ENCODE measurements around the gene PTGR3.

DNA sequence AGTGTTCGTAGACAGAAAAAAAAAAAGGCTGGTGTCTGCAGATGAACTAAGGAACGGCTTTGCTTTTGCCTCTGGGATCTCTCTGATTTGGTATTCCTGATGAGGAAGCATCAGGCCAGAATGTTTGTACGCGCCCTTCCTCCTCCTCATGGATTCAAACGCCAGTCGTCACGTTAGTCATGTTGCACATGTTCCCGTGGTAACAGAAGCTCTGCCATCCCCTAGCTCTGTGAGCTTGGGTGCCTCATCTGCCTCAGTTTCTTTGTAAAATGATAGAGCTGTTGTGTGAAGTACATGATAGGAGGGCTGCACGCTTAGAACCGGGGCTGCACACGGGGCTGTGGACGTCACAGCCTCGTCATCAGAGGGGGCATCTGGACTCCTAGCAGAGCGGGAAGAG, 48.7 kb upstream of the PTGR3 start:
- TF ChIP-seq, protein P1, sequence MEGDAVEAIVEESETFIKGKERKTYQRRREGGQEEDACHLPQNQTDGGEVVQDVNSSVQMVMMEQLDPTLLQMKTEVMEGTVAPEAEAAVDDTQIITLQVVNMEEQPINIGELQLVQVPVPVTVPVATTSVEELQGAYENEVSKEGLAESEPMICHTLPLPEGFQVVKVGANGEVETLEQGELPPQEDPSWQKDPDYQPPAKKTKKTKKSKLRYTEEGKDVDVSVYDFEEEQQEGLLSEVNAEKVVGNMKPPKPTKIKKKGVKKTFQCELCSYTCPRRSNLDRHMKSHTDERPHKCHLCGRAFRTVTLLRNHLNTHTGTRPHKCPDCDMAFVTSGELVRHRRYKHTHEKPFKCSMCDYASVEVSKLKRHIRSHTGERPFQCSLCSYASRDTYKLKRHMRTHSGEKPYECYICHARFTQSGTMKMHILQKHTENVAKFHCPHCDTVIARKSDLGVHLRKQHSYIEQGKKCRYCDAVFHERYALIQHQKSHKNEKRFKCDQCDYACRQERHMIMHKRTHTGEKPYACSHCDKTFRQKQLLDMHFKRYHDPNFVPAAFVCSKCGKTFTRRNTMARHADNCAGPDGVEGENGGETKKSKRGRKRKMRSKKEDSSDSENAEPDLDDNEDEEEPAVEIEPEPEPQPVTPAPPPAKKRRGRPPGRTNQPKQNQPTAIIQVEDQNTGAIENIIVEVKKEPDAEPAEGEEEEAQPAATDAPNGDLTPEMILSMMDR (IDR thresholded peaks at IDR 0.05): no peak
- no peak for TF ChIP-seq POLR2A (IDR thresholded peaks at IDR 0.05; ENCODE audit: low read depth)
- TF ChIP-seq EP300 (IDR thresholded peaks at IDR 0.05): no peak

Measured in esophagus muscularis mucosa (tissue), 4 donors.